ENCODE results near the gene FASTKD3.

GRCh38 chr5:7882926-7883325 is 14.1 kb upstream of the FASTKD3 start:
- TF ChIP-seq CTCF (IDR thresholded peaks at IDR 0.05): no peak
- no peak for TF ChIP-seq POLR2A (IDR thresholded peaks at IDR 0.05)
